ENCODE results near the gene ZC2HC1B. TPM values are rescaled to one million over a fixed set of nuclear protein-coding genes. Genes with fewer than 3 reads are reported as not detected.

ZC2HC1B gene
- total RNA-seq, 4 donors from 2014 or later = 1.2 TPM; not detected in 3

GRCh38 chr6:143941852-143942627 lies 77.8 kb downstream of the ZC2HC1B start:
- TF ChIP-seq EP300 (IDR thresholded peaks at IDR 0.05) (no peak), CTCF (IDR thresholded peaks at IDR 0.05) (peak in 4 of 5 experiments; percentile 36 to 46 (median 42)), POLR2A (IDR thresholded peaks at IDR 0.05) (no peak)
- no peaks in the 10 kb centered on the region for H3K4me1 ChIP-seq

DNA sequence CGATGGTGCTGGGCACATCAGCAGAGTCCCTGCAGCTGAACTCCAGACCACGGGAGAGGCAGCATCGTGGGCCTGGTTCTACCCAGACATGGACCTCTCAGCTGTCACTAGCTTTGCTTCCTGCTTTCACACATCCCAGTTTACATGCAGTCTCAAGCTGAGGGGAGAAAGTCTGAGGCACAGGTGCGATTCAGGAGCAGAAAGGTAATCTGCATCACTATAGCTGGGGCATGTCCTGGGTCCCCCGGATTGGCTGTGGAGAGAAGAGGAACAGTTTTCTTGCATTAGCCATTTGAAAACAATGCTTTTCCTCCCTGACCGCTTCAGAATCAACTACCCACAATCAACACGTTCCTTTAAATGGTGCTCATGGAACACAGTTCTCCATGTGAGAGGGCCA lies 83.9 kb downstream of the ZC2HC1B start:
- Histone ChIP-seq H3K4me3 (no peak overlapping the region), H3K9me3 (peaks cover 0 to 15% (median 0%) of the 10 kb centered on the region in 4 donors), H3K36me3 (peaks cover 0 to 25% (median 0%) of the 10 kb centered on the region in 3 donors), H3K4me1 (no peaks in the 10 kb centered on the region), H3K27ac (no peak overlapping the region), H3K27me3 (no peaks in the 10 kb centered on the region)
- DNase-seq (ENCODE audit: low spot score in 2 of 2) = no peak
- TF ChIP-seq CTCF (IDR thresholded peaks at IDR 0.05) = no peak
- TF ChIP-seq EP300 (IDR thresholded peaks at IDR 0.05) = no peak
- no peak for TF ChIP-seq POLR2A (IDR thresholded peaks at IDR 0.05)
- 93 to 96% methylated on average over 7 of the region's 7 CpGs for WGBS, 2 donors

More at GRCh38 chr6:143941852-143942627, 77.8 kb downstream of the ZC2HC1B start:
- H3K4me3 ChIP-seq = no peak overlapping the region
- 61 to 66% methylated on average over 18 to 20 of the region's 20 CpGs for WGBS, 2 donors
- peaks cover 0 to 4% (median 0%) of the 10 kb centered on the region in 4 donors for H3K9me3 ChIP-seq
- peak in 1 of 2 donors; percentile 24 for DNase-seq (ENCODE audit: low spot score in 2 of 2)
- no peaks in the 10 kb centered on the region for H3K27me3 ChIP-seq
- no peak overlapping the region for H3K27ac ChIP-seq
- peaks cover 0 to 9% (median 0%) of the 10 kb centered on the region in 3 donors for H3K36me3 ChIP-seq

- peaks cover 0 to 25% (median 0%) of the 10 kb centered on the region in 3 donors for H3K36me3 ChIP-seq
- H3K27me3 ChIP-seq = no peaks in the 10 kb centered on the region
- DNase-seq (ENCODE audit: low spot score in 2 of 2) = no peak
- 75 to 93% methylated on average over 1 of the region's 1 CpG for WGBS, 2 donors
- no peak overlapping the region for H3K27ac ChIP-seq
- peaks cover 0 to 15% (median 0%) of the 10 kb centered on the region in 4 donors for H3K9me3 ChIP-seq
- no peak overlapping the region for H3K4me3 ChIP-seq
- TF ChIP-seq CTCF (IDR thresholded peaks at IDR 0.05) (no peak), POLR2A (IDR thresholded peaks at IDR 0.05) (no peak), EP300 (IDR thresholded peaks at IDR 0.05) (no peak)
- H3K4me1 ChIP-seq = no peaks in the 10 kb centered on the region
Measured at GRCh38 chr6:143949535-143949934, 85.3 kb downstream of the ZC2HC1B start.

DNA sequence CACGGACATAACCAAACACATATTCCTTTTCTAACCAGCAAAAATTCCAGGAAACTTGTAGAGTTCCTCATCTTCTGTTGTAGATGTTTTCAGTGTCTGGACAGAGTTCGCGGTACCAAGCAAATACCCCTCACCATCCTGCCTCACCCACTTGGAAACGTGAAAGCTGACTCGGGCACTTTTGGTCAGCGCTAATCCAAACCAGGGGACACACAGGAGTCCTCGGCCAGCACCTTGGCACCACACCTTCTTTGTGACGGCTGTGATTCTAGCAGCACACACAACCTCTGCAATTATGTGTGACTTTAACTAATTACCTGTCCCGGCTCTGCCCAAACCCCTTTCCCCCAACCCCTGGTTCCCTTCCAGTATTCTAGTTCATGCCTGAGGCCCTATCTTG lies 85.7 kb downstream of the ZC2HC1B start:
- no peaks in the 10 kb centered on the region for H3K27me3 ChIP-seq
- no peak for TF ChIP-seq EP300 (IDR thresholded peaks at IDR 0.05)
- TF ChIP-seq CTCF (IDR thresholded peaks at IDR 0.05) = no peak
- no peak for TF ChIP-seq POLR2A (IDR thresholded peaks at IDR 0.05)
- no peak overlapping the region for H3K4me3 ChIP-seq
- 87% methylated on average over 9 of the region's 9 CpGs for WGBS, 2 donors
- no peak overlapping the region for H3K27ac ChIP-seq
- DNase-seq (ENCODE audit: low spot score in 2 of 2) = no peak
- peaks cover 0 to 25% (median 0%) of the 10 kb centered on the region in 3 donors for H3K36me3 ChIP-seq
- H3K4me1 ChIP-seq = no peaks in the 10 kb centered on the region
- H3K9me3 ChIP-seq = peaks cover 0 to 15% (median 0%) of the 10 kb centered on the region in 4 donors

GRCh38 chr6:143950875-143951274 lies 86.6 kb downstream of the ZC2HC1B start:
- H3K36me3 ChIP-seq = peaks cover 0 to 25% (median 0%) of the 10 kb centered on the region in 3 donors
- WGBS, 2 donors = 67 to 80% methylated on average over 3 of the region's 3 CpGs
- no peaks in the 10 kb centered on the region for H3K27me3 ChIP-seq
- no peak for DNase-seq (ENCODE audit: low spot score in 2 of 2)
- no peaks in the 10 kb centered on the region for H3K4me1 ChIP-seq
- no peak overlapping the region for H3K27ac ChIP-seq
- TF ChIP-seq EP300 (IDR thresholded peaks at IDR 0.05) (no peak), CTCF (IDR thresholded peaks at IDR 0.05) (no peak), POLR2A (IDR thresholded peaks at IDR 0.05) (no peak)
- H3K4me3 ChIP-seq = no peak overlapping the region
- peaks cover 0 to 15% (median 0%) of the 10 kb centered on the region in 4 donors for H3K9me3 ChIP-seq
